T follicular helper cell (primary cell): ENCODE results near the gene COMT.

Experiments used
- DNase-seq: peaks from one replicate; pipeline ENCODE4 v3.0.0-alpha.2; 2020; ENCODE audit warnings: low read depth

COMT gene

GRCh38 chr22:19996694-19997384 lies 55.3 kb downstream of the COMT start:
- DNase-seq: no peak

DNA sequence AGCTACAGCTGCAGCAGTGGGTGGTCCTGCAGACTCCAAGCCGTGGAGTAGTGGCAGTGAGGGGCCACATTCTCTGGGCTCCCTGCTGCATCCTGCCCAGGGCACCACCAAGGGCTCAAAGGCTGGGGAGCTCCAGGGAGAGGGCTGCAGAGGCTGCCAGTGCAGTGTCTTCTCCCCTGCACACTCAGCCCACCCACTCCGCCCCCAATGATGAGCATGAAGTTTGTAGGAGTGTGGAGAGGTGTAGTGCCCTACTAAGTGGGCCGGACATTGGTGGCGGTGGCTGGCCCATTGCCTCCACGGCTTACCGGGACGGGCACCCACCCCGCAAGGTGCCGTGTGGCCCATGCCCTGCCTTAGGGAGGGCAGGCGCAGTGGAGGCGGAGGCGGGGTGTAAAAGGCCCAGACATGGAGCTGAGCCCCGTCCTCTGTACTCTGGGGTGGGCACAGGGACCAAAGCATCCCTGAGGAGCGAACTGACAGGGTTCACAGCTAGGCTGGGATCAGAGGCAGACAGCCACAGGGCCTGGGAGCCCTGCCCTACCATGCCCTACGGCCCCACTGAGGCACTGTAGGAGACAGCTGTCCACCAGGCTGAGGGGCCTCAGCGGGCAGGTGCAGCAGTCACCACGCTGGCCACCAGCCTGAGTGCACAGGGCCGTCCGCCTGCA lies 56.1 kb downstream of the COMT start:
- no peak for DNase-seq

- no peak for DNase-seq
Measured at GRCh38 chr22:19998232-19998951, 56.8 kb downstream of the COMT start.

DNA sequence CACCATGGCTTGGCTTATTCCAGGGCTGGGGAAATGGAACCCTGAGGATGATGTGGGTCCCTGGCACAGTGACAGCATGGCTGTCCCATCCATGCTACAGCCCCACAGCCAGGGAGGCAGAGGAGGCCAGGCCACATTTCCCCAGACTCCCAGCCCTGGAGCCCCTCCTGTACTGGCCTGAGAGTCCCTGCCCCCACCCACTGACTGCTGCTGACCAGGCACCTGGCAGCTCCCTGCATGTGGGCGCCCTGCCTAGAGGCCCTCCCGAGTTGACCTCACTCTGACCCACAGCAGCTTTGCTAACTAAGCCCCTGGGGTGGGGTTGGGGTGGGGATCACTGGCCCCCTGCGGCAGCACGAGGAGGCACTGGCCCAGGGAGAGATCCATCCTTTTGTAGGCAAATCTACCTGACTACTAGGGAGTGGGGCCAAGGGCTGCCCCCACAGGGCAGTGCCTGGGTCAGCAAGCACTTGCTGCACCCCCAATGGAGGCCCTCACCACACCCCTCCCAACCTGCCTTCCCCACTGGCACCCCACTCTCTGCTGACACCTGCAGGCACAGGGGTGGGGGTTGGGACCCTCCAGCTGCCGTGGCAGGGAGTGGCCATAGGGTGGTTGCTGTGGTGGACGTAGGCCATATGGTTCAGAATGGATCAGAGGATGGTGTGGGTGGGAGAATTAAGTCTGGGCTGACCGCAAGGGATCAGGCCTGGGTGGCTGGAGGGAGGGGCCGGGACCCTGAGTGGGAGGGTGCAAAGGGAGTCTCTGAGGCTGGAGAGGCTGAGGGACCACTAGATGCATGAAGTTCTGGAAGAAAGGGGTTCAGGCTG lies 57.6 kb downstream of the COMT start:
- no peak for DNase-seq

DNA sequence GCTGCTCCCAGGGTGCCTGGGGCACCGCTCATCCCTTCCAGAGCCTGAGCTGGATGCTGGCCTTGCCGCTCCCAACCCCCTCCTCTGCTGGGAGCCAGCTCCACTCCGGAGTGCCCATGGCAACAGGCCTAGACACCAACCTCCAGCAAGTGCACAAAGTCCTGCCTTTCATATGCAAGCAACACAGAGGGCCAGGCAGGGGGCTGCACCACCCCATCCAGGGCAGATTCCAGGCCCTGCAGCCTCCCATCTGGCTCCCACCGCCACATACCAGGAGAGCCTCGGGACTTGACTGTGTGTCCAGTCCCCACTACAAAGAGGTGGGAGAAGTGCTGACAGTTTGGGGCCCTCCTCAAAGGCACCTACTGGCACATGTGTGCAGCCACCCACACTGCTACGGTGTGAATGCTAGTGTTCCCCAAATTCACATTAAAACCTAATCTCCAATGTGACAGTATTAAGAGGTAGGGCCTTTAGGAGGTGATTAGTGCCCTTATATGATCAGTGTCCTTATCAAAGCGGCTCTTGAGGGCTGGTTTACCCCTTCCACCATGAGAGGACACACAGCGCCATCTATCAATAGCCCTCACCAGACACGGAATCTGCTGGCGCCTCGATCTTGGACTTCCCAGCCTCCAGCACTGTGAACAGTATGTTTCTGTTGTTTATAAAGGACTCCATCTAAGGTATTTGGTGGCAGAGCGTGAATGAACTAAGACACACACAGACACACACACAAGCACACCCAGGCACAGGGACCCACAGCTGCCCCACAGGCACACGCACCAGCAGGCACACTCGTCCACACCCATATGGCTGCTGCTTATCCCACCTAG lies 58.9 kb downstream of the COMT start:
- DNase-seq: no peak

DNA sequence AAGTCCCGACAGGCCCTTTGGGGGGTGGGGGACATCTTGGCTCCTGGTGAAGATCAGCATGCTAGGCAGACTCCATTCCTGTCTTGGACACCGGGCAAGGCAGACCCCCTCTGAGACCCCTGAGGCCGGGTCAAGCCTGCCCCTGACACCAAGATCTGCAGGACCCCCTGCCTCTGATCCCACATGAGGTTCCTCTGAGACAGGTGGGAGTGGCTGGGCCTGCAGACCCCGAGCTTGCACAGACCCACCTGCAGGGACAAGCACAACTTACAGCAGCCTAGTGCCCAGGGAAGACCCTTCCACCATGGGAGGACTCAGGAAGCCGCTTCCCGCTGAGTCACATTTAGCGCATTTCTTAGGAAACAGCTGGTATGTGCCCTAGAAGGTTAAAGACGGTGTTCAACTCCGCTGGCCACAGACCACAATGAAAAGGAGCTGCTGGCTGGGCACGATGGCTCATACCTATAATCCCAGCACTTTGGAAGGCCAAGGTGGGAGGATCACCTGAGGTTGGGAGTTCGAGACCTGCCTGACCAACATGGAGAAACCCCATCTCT lies 59.6 kb downstream of the COMT start:
- DNase-seq: no peak

DNA sequence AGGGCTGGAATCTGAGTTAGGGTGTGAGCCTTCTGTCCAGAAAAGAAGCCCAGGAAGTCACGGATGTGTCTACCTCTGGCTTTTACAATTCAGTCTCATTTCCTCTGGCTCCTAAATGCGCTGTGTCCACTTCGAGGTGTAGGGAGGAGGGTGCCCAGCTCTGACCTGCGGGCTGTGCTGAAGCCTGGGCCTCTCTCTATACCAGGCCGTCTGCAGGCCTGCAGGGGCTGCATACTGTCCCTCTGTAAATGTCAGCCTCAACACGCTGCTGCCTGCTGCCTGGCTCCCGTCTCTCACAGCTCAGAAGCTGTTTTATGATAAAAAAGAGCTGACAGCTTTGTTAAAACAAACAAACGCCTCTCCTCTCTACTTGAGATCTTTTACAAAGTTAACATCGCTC lies 60.6 kb downstream of the COMT start:
- DNase-seq: no peak

GRCh38 chr22:20002636-20003035 lies 61.1 kb downstream of the COMT start:
- no peak for DNase-seq

- no peak for DNase-seq
Measured at GRCh38 chr22:20003304-20003703, 61.7 kb downstream of the COMT start.

DNA sequence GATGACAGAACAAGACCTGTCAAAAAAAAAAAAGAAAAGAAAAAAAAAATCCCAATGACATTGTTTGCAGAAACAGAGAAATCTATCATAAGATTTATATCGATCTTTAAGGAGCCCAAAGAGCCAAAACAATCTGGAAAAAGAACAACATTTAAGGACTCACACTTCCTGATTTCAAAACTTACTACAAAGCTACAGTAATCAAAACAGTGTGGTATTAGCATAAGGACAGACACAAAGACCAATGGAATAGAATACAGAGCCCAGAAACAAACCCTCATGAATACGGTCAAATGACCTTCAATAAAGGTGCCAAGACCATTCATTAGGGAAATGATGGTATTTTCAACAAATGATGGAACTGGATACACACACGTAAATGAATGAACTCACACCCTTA lies 62.9 kb downstream of the COMT start:
- DNase-seq: no peak

DNA sequence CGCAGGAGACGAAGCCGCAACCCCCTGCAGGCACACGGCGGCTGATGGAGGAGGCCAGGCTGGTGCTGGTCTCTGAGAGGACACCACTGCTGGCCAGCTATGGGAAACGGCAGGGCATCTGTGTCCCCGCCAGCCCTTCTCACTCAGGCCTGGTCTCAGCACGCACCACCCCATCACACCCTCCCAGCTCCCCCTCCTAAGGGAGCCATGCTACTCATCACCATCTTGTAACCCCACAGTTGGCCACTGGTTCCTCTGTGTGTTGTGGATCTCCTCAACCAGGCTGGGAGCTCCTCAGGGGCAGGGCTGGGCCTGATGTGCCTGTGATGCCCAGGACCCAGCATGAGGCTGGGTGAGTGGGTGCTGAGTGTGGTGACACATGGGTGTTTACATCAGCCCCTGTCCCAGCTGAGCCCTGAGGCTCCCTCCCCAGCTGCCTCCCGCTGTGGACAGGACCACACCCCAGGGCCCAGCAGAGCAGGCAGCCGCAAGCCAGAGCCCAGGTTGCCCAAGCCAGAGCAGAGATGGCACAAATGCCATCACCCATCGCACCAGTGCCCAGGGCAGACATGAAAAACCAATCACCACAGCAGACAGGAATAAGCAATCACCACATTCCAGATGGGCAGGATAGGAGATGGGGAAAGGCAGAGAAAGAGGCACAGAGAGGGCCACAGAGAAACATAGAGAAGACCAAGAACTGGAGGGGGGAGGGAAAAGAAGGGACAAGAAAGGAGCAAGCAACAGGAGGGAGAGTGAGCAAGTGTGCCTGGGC lies 66.8 kb downstream of the COMT start:
- no peak for DNase-seq

- DNase-seq: no peak
Measured at GRCh38 chr22:20009018-20009491, 67.5 kb downstream of the COMT start.

DNA sequence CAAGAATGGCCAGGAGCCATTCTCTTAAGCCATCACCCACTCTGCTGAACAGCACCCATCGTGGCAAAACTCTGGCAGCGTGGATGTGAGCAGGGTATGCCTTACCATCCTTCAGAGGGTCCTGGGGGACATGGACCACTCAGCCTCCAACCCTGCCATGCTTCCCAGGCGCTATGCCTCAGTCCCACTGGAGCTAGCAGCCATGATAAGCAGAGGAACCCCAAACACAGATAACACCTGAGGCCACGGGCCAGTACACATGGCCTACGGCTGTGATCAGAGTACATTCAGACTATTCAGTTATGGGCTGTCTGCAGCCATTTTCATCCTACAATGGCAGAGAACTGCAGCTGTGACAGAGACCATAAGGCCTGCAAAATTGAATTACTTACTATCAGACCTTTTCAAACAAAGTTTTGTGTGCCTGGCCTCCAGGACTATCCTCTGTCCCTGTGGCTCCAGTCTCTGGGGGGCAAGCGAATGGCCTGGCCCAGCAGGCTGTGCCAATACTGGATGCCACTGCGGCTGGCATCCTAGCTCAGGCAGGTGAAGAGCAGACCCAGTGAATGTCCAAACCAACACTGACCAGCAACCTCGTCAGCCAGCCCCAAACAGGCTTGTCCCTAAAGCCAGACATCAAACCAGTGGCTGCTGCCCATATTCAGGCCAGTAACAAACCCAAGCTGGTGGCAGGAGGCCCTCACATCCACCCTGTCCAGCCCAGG lies 68.2 kb downstream of the COMT start:
- no peak for DNase-seq

DNA sequence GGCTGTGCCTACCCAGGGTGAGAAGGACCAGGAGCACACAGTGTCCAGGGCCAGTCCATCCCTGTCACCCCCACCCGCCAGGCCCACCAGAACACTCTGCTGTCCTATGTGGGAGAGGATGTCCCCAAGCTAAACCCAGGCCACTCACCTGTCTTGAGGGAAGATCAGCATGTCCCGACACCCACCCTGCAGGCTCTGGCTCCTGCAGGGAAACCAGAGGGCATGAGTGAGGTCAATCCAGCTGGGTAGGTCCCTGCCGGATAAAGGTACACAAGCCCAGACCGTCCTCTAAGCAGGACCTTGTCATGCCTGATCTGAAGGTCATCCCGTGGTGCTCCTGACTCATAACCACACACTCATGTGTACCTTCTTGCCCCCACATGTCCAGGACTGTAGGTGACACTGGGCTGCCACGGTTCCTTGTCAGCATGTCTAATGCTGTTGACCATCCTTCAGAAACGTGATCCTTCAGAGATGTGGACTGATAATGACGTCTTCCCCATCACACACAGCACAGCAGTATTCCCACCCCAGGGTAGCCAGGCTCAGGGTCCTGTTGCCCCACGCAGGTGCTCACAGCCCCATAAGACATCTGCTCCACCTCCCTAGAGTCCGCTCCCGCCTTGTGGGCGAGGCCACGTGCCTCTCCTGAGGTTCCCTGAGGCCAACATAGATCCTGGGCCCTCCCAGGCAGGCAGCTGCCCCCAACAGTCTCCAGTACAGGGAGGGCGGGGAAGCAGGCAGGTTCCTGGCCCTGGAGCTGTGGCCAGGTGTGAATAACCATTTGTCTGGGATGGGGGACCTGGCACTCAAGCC lies 68.9 kb downstream of the COMT start:
- DNase-seq: no peak

DNA sequence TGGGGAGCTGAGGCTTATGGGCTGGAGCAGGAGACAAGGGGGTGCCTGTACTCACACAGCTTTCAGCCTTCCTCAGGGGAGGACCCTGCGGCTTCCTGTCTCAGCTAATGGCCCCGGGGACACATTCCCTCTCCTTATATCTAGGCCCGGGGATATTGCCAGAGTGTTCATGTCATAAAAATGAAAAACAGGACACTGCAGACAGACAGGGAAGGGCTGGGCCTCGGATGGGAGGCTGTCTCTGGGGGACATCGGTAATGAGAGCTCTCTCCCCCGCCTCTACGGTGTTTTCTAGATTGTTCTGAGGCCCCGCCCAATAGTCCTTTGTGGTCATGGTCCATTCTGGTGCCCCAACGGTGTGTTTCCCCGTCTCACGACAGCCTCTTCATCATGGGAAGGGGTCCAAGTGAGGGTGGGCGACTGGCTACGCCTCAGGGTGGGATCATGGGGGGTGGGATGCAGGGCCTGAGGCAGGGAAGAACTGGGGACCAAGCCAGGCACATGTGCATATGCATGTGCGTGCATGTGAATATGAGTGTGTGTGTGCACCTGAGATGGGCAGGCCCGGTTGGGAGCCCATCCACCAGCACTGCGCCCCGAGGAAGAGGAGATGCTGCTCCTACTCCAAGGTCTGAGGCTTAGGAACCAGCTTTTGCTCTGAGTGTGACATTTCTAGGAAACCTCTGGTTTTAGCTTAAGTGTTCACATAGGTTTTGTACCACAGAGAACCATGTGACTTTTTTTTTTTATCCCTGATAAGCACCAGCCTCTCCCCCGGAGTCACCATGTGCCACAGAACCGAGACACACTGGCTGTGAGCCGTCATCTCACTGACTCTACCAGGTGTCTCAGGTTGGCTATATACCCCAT lies 69.8 kb downstream of the COMT start:
- DNase-seq: no peak

DNA sequence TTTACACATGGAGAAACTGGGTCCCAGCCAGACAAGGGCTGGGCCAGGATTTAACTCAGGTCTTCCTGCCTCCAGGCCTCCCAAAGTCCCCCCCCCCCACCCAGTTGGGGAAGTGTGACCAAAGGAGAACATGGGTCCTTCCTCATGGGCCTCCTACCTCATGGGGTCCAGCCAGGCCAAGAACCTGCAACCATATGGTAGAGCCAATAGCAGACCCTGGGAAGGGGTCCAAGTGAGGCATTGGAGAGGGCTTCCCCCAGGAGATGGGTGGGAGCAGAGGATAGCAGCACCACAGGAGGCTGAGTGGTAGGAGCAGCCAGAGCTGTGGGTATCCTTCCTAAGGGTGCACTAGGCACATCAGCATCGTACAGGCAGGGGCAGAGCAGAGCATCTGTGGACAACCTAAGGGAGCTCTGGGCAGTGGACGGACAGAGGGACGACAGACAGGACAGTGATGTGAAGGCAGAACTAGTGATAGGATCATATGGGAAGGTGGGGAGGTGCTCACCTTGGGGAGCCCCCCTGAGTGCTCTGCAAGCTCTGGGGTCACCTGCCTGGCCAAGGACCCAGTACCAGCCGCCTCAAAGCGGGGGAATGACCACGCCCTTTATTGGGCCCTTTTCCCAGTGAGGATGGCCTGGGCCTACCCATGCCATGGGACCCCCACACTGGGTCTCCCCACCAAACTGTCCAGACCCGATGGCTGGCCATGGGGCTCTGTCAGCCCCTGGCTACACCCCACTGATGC lies 70.6 kb downstream of the COMT start:
- no peak for DNase-seq
